Measurements from ENCODE around the gene SIPA1L3.
A peak's percentile ranks its signal among the peaks of the same experiment; 100 is the strongest.

SIPA1L3 gene

GRCh38 chr19:38247734-38248268 lies 340.8 kb downstream of the SIPA1L3 start:
- no peak for DNase-seq

- no peak for DNase-seq
These were observed 341.4 kb downstream of the SIPA1L3 start for GRCh38 chr19:38248421-38248820.

GRCh38 chr19:38250428-38250820 lies 343.4 kb downstream of the SIPA1L3 start:
- no peak for DNase-seq

GRCh38 chr19:38250821-38251563 lies 344.0 kb downstream of the SIPA1L3 start:
- peak; percentile 18 for DNase-seq

GRCh38 chr19:38251564-38252051 lies 344.6 kb downstream of the SIPA1L3 start:
- no peak for DNase-seq

GRCh38 chr19:38252385-38252784 lies 345.4 kb downstream of the SIPA1L3 start:
- DNase-seq = no peak

- DNase-seq = no peak
These were observed 346.1 kb downstream of the SIPA1L3 start for GRCh38 chr19:38252941-38253691.

GRCh38 chr19:38253788-38254187 lies 346.8 kb downstream of the SIPA1L3 start:
- no peak for DNase-seq

GRCh38 chr19:38255383-38256014 lies 348.5 kb downstream of the SIPA1L3 start:
- no peak for DNase-seq

All from NCI-H1436 (cell line).